Ishikawa (cell line): ENCODE data around the gene PRKAR1A.

Source experiments
- CEBPB ChIP-seq: IDR thresholded peaks from 2 replicates; pipeline ENCODE4 v1.6.1; 2012
- EGR1 ChIP-seq: IDR thresholded peaks from 2 replicates; pipeline ENCODE4 v1.6.1; 2012
- EP300 ChIP-seq: IDR thresholded peaks from 2 replicates; pipeline ENCODE4 v1.6.1; 2012; ENCODE audit warnings: borderline replicate concordance
- FOXM1 ChIP-seq: IDR thresholded peaks from 2 replicates; pipeline ENCODE4 v1.6.1; 2012; ENCODE audit warnings: low read depth, borderline replicate concordance
- RAD21 ChIP-seq: IDR thresholded peaks from 2 replicates; pipeline ENCODE4 v1.6.1; 2012; ENCODE audit warnings: low read depth
- TAF1 ChIP-seq: IDR thresholded peaks from 2 replicates; pipeline ENCODE4 v1.6.1; 2012; ENCODE audit warnings: low read depth, mild to moderate bottlenecking
- TCF12 ChIP-seq: IDR thresholded peaks from 2 replicates; pipeline ENCODE4 v1.6.1; 2012; ENCODE audit warnings: low read depth
- TEAD4 ChIP-seq: IDR thresholded peaks from 2 replicates; pipeline ENCODE4 v1.6.1; 2012
- YY1 ChIP-seq: IDR thresholded peaks from 2 replicates; pipeline ENCODE4 v1.6.1; 2012; ENCODE audit warnings: low read depth
- TF ChIP-seq, protein P1 (sequence below): IDR thresholded peaks from 2 replicates; pipeline ENCODE4 v1.6.1; 2012
- TF ChIP-seq, protein P2 (sequence below): IDR thresholded peaks from 2 replicates; pipeline ENCODE4 v1.6.1; 2012; ENCODE audit warnings: low read depth, mild to moderate bottlenecking
- TF ChIP-seq, protein P3 (sequence below): IDR thresholded peaks from 2 replicates; pipeline ENCODE4 v1.6.1; 2012

DNA sequence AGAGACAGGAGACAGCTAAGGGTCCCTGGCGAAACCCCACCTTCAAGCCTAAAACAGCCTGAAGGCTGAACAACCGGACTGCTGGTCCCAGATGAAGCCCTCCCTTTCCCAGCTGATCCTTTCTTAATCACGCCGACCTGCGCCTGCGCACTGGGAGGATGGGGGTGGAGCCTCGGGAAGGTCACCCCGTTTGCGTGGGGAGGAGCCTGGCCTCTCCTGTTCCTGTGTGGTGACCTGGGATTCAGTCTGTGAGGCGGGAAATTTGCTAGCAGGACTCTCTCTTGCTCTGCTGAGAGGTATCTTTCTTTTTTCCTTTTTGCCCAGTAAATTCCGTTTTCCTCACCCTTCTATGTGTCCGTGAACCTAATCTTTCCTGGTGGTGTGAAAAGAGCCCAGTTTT, 79.4 kb downstream of the PRKAR1A start:
- TF ChIP-seq, protein P1, sequence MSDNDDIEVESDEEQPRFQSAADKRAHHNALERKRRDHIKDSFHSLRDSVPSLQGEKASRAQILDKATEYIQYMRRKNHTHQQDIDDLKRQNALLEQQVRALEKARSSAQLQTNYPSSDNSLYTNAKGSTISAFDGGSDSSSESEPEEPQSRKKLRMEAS = no peak
- no peak for TF ChIP-seq FOXM1
- no peak for TF ChIP-seq TCF12
- TF ChIP-seq CEBPB = no peak
- TF ChIP-seq, protein P2, sequence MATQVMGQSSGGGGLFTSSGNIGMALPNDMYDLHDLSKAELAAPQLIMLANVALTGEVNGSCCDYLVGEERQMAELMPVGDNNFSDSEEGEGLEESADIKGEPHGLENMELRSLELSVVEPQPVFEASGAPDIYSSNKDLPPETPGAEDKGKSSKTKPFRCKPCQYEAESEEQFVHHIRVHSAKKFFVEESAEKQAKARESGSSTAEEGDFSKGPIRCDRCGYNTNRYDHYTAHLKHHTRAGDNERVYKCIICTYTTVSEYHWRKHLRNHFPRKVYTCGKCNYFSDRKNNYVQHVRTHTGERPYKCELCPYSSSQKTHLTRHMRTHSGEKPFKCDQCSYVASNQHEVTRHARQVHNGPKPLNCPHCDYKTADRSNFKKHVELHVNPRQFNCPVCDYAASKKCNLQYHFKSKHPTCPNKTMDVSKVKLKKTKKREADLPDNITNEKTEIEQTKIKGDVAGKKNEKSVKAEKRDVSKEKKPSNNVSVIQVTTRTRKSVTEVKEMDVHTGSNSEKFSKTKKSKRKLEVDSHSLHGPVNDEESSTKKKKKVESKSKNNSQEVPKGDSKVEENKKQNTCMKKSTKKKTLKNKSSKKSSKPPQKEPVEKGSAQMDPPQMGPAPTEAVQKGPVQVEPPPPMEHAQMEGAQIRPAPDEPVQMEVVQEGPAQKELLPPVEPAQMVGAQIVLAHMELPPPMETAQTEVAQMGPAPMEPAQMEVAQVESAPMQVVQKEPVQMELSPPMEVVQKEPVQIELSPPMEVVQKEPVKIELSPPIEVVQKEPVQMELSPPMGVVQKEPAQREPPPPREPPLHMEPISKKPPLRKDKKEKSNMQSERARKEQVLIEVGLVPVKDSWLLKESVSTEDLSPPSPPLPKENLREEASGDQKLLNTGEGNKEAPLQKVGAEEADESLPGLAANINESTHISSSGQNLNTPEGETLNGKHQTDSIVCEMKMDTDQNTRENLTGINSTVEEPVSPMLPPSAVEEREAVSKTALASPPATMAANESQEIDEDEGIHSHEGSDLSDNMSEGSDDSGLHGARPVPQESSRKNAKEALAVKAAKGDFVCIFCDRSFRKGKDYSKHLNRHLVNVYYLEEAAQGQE = no peak
- TF ChIP-seq TEAD4 = no peak
- TF ChIP-seq EGR1 = no peak
- no peak for TF ChIP-seq RAD21
- no peak for TF ChIP-seq YY1
- TF ChIP-seq TAF1 = no peak
- TF ChIP-seq, protein P3, sequence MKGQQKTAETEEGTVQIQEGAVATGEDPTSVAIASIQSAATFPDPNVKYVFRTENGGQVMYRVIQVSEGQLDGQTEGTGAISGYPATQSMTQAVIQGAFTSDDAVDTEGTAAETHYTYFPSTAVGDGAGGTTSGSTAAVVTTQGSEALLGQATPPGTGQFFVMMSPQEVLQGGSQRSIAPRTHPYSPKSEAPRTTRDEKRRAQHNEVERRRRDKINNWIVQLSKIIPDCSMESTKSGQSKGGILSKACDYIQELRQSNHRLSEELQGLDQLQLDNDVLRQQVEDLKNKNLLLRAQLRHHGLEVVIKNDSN = no peak
- no peak for TF ChIP-seq EP300
